HepG2 (cell line): ENCODE measurements around the gene MOK. TPM values are rescaled to one million over a fixed set of nuclear protein-coding genes. Genes with fewer than 3 reads are reported as not detected.
A peak's percentile ranks its signal among the peaks of the same experiment; 100 is the strongest.

Source experiments
- ARHGAP35 ChIP-seq: sonication (generic); formaldehyde crosslinking; IDR thresholded peaks from 2 replicates; pipeline ENCODE4 v1.9.0; 2022; ENCODE audit warnings: mild to moderate bottlenecking, inconsistent platforms, moderate library complexity, missing genetic modification reagents, borderline replicate concordance
- ARNTL ChIP-seq: sonication (generic); formaldehyde crosslinking; IDR thresholded peaks from 2 replicates; pipeline ENCODE4 v1.4.0; 2020; ENCODE audit warnings: mild to moderate bottlenecking, missing genetic modification reagents
- ATF4 ChIP-seq, 2 experiments: fragments of 450-650 bp in 1 of 2; sonication (generic) in 1 of 2; formaldehyde crosslinking; IDR thresholded peaks; 2 replicates each; pipeline versions ENCODE4 v1.5.0 to v1.8.0; 2020 to 2022; ENCODE audit warnings: mild to moderate bottlenecking in 1 of 2, missing genetic modification reagents in 1 of 2
- CBX2 ChIP-seq, 2 experiments: fragments of 200-600 bp in 1 of 2; sonication (generic); formaldehyde crosslinking in 1 of 2; IDR thresholded peaks; 2 replicates each; pipeline versions ENCODE4 v1.7.0 to v1.8.1; 2018 to 2022; ENCODE audit warnings: low read depth in 2 of 2, low read length in 1 of 2, mild to moderate bottlenecking in 1 of 2, missing genetic modification reagents in 1 of 2
- CHD2 ChIP-seq: IDR thresholded peaks from 2 replicates; pipeline ENCODE4 v1.6.1; 2011; ENCODE audit warnings: low read depth, low read length, improper control_type of control experiment
- FOSL2 ChIP-seq: sonication (generic); formaldehyde crosslinking; IDR thresholded peaks from 2 replicates; pipeline ENCODE4 v1.4.0; 2020; ENCODE audit warnings: missing genetic modification reagents
- GZF1 ChIP-seq: sonication (generic); formaldehyde crosslinking; IDR thresholded peaks from 2 replicates; pipeline ENCODE4 v1.5.1; 2020; ENCODE audit warnings: mild to moderate bottlenecking, missing genetic modification reagents
- KDM5B ChIP-seq: sonication (generic); formaldehyde crosslinking; IDR thresholded peaks from 2 replicates; pipeline ENCODE4 v1.4.0; 2020; ENCODE audit warnings: missing genetic modification reagents, mild to moderate bottlenecking, borderline replicate concordance
- NFIC ChIP-seq: IDR thresholded peaks from 2 replicates; pipeline ENCODE4 v1.6.1; 2012; ENCODE audit warnings: mild to moderate bottlenecking, low read length, inconsistent platforms
- RARG ChIP-seq: sonication (generic); formaldehyde crosslinking; IDR thresholded peaks from 2 replicates; pipeline ENCODE4 v1.4.0; 2020; ENCODE audit warnings: low read depth, mild to moderate bottlenecking, missing genetic modification reagents
- SMARCE1 ChIP-seq: fragments of 450-650 bp; IDR thresholded peaks from 2 replicates; pipeline ENCODE4 v1.6.1; 2017; ENCODE audit warnings: borderline replicate concordance
- TCF12 ChIP-seq, 2 experiments: fragments of 450-650 bp in 1 of 2; sonication (generic) in 1 of 2; formaldehyde crosslinking in 1 of 2; IDR thresholded peaks; 2 replicates each; pipeline versions ENCODE4 v1.6.1 to v1.8.0; 2017 to 2022; ENCODE audit warnings: antibody characterized with exemption in 1 of 2, mild to moderate bottlenecking in 1 of 2, missing genetic modification reagents in 1 of 2, moderate library complexity in 1 of 2
- YY1 ChIP-seq: IDR thresholded peaks from 2 replicates; pipeline ENCODE4 v1.6.1; 2011; ENCODE audit warnings: low read length, low read depth, moderate library complexity, mild to moderate bottlenecking; ENCODE audit not compliant: insufficient read depth, insufficient replicate concordance
- ZC3H13 ChIP-seq: sonication (generic); formaldehyde crosslinking; IDR thresholded peaks from 2 replicates; pipeline ENCODE4 v1.8.1; 2023; ENCODE audit warnings: mild to moderate bottlenecking, missing genetic modification reagents, moderate library complexity
- ZNF484 ChIP-seq: sonication (generic); formaldehyde crosslinking; IDR thresholded peaks from 2 replicates; pipeline ENCODE4 v1.5.1; 2020; ENCODE audit warnings: mild to moderate bottlenecking, low read depth, missing genetic modification reagents, borderline replicate concordance
- ZNF501 ChIP-seq: sonication (generic); formaldehyde crosslinking; IDR thresholded peaks from 2 replicates; pipeline ENCODE4 v1.5.1; 2020; ENCODE audit warnings: mild to moderate bottlenecking, moderate library complexity, missing genetic modification reagents
- ZNF547 ChIP-seq: sonication (generic); formaldehyde crosslinking; IDR thresholded peaks from 2 replicates; pipeline ENCODE4 v1.5.1; 2020; ENCODE audit warnings: mild to moderate bottlenecking, missing genetic modification reagents
- ZNF557 ChIP-seq: sonication (generic); formaldehyde crosslinking; IDR thresholded peaks from 2 replicates; pipeline ENCODE4 v1.4.0; 2020; ENCODE audit warnings: missing genetic modification reagents
- ZNF607 ChIP-seq: sonication (generic); formaldehyde crosslinking; IDR thresholded peaks from 2 replicates; pipeline ENCODE4 v1.5.1; 2020; ENCODE audit warnings: missing genetic modification reagents, mild to moderate bottlenecking, borderline replicate concordance
- ZNF766 ChIP-seq: sonication (generic); formaldehyde crosslinking; IDR thresholded peaks from 2 replicates; pipeline ENCODE4 v1.5.0; 2020; ENCODE audit warnings: missing genetic modification reagents, borderline replicate concordance
- ZNF782 ChIP-seq: sonication (generic); formaldehyde crosslinking; IDR thresholded peaks from 2 replicates; pipeline ENCODE4 v1.4.0; 2020; ENCODE audit warnings: missing genetic modification reagents, mild to moderate bottlenecking, borderline replicate concordance
- ZNF784 ChIP-seq: sonication (generic); formaldehyde crosslinking; IDR thresholded peaks from 2 replicates; pipeline ENCODE4 v1.5.1; 2020; ENCODE audit warnings: missing genetic modification reagents, mild to moderate bottlenecking, borderline replicate concordance
- polyA plus RNA-seq, 8 experiments: library from polyadenylated mRNA; depleted of rRNA in 3 of 8; stranded (reverse) in 7 of 8; unstranded in 1 of 8; fragments of >200 nt; fragmentation: Illumina TruSeq in 4 of 8; extraction: Trizol in 4 of 8; gene quantifications; 2 replicates each; pipeline versions ENCODE4 v1.2.1 to v1.2.3, GENCODE V29; 2011 to 2016; ENCODE audit warnings: low read depth in 4 of 8, missing spikeins in 1 of 8, mixed read lengths in 1 of 8; ENCODE audit not compliant: insufficient read depth in 1 of 8
- total RNA-seq, 5 experiments: library from RNA; depleted of rRNA; stranded (reverse); fragments of >200 nt; fragmentation: Illumina TruSeq; extraction: Trizol; gene quantifications; 2 replicates each; pipeline ENCODE4 v1.2.3, GENCODE V29; 2016; ENCODE audit warnings: low read depth in 1 of 5
- TF ChIP-seq, protein P1 (sequence below): fragments of 450-650 bp; IDR thresholded peaks from 2 replicates; pipeline ENCODE4 v1.6.1; 2017; ENCODE audit warnings: mild to moderate bottlenecking

The MOK gene
- total and polyA plus RNA-seq, 2 of the 13 experiments (the other 11 are each of a cell fraction or from before 2014, with no cell fraction given): 15.3 to 16.9 TPM

DNA sequence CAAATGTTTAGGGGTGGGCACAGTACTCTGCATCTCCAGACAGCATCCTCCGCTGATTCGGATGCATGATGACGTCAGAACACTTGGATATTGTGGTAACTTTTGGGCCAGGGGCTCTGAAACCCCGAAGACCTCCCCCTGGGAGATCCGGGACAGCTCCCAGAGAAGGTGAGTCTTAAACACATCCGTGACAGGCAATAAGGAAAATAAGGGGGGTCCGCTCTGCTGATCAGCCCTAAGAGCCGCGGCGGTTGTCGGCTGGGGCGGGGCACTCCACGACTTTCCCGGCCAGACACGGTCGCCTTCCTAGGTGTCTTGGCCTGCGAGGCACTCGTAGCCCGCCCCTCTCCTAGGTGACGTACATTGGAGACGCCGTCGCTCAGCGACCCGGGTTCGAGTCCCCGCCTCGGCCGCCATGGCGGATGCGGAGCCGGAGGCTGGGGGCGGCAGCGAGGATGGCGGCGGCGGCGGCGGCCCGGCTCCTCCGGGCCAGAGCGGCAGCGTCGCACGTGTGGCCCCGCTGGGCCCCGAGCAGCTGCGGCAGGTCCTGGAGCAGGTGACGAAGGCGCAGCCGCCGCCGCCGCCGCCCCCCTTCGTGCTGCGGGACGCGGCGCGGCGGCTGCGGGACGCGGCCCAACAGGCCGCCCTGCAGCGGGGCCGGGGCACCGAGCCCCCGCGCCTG, 14.5 kb upstream of the MOK start, which contains the start of gene ZNF839 (continued):
- TF ChIP-seq CBX2 (IDR thresholded peaks at IDR 0.05; ENCODE audit: low read depth, low read length) (no peak), CBX2 (CRISPR knock-in tag; IDR thresholded peaks at IDR 0.05; ENCODE audit: low read depth) (no peak), ZNF547 (no peak), ZNF557 (CRISPR knock-in tag) (no peak), SMARCE1 (no peak), TCF12 (IDR thresholded peaks at IDR 0.05) (no peak), TCF12 (CRISPR knock-in tag; IDR thresholded peaks at IDR 0.05) (no peak), CHD2 (no peak), RARG (no peak), NFIC (no peak), ZNF766 (peak; percentile 54; the same call in 1 of the 2 replicates), ZC3H13 (CRISPR knock-in tag) (0 out of 2 replicates have a peak, but pooled peaks have one; percentile 62), ZNF782 (CRISPR knock-in tag) (no peak), ZNF784 (CRISPR knock-in tag) (peak; percentile 86), ATF4 (CRISPR knock-in tag; IDR thresholded peaks at IDR 0.05) (no peak), KDM5B (no peak), ZNF484 (no peak), YY1 (peak; percentile 95), ZNF501 (CRISPR knock-in tag) (peak; percentile 17; the same call in 1 of the 2 replicates), FOSL2 (CRISPR knock-in tag) (peak; percentile 46), ARHGAP35 (CRISPR knock-in tag) (no peak), GZF1 (CRISPR knock-in tag) (no peak), ARNTL (CRISPR knock-in tag) (no peak), ZNF607 (CRISPR knock-in tag) (peak; percentile 28; the same call in 1 of the 2 replicates)
- TF ChIP-seq, protein P1, sequence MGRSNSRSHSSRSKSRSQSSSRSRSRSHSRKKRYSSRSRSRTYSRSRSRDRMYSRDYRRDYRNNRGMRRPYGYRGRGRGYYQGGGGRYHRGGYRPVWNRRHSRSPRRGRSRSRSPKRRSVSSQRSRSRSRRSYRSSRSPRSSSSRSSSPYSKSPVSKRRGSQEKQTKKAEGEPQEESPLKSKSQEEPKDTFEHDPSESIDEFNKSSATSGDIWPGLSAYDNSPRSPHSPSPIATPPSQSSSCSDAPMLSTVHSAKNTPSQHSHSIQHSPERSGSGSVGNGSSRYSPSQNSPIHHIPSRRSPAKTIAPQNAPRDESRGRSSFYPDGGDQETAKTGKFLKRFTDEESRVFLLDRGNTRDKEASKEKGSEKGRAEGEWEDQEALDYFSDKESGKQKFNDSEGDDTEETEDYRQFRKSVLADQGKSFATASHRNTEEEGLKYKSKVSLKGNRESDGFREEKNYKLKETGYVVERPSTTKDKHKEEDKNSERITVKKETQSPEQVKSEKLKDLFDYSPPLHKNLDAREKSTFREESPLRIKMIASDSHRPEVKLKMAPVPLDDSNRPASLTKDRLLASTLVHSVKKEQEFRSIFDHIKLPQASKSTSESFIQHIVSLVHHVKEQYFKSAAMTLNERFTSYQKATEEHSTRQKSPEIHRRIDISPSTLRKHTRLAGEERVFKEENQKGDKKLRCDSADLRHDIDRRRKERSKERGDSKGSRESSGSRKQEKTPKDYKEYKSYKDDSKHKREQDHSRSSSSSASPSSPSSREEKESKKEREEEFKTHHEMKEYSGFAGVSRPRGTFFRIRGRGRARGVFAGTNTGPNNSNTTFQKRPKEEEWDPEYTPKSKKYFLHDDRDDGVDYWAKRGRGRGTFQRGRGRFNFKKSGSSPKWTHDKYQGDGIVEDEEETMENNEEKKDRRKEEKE: no peak
